NCI-H446 treated with DMSO at 0.1 percent for 48 hours (cell line): Measurements from ENCODE around the gene DAAM2.

Experiments
- DNase-seq: peaks from one replicate; lab custom pipeline; 2025; lab: John Stamatoyannopoulos, UW

The DAAM2 gene

DNA sequence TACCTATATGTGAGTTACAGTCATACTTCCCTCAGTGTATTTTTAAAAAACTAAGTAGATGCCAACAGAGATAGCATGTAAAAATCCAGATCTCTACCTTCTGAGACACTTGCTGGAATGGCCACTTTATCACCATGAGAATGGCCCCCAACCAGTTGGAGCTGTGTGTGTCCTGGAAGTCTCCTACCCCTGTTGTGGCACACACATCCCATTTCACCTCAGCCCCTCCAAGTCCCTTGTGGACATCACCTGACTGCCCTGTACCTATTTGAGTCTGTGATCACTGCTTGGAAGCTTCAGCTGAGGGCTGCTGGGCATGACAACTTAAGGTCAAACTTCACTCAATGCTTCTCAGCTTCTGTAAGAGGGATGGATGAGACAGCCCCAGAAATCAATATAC is 118.0 kb downstream of the DAAM2 start:
- DNase-seq = no peak

DNA sequence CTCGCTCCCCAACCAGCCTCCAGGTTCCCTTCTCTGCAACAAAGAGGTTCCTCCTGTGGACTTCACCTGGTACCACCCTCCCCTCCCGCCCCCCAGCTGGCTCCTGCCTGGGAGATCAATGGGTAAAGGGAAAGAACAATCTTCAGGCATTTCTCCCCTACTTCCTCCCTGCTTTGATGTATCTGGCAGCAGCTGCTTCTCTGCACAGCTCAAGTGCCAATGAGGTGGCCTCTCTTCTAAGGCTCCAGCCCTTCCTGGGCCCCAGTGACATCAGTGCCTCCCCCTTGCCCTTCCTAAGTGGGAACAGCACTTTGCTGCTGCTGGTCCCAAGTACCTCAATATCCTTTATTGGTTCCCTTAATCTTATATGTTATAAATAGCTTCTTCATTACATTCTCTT is 118.6 kb downstream of the DAAM2 start:
- no peak for DNase-seq

- no peak for DNase-seq
Observed at GRCh38 chr6:39911513-39912125, 119.4 kb downstream of the DAAM2 start.

DNA sequence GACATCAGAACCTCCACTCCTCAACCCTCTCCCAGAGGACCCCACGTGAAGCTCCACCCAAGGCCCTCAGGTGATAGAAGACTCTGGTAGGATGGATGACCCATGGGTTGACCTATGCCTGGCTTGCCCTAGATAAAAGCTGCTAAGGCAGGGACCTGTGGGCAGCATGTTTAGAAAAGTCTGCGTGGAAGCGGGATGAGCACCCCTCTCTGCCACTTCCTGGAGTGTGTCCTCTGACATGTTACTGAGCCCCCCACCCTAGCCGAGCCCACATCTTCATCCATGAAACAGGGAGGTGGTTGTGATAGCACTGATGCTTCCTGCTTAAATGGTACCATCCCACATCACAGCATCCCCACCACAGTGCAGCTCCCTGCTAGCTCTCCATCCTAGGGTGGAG is 120.3 kb downstream of the DAAM2 start:
- DNase-seq = no peak

DNA sequence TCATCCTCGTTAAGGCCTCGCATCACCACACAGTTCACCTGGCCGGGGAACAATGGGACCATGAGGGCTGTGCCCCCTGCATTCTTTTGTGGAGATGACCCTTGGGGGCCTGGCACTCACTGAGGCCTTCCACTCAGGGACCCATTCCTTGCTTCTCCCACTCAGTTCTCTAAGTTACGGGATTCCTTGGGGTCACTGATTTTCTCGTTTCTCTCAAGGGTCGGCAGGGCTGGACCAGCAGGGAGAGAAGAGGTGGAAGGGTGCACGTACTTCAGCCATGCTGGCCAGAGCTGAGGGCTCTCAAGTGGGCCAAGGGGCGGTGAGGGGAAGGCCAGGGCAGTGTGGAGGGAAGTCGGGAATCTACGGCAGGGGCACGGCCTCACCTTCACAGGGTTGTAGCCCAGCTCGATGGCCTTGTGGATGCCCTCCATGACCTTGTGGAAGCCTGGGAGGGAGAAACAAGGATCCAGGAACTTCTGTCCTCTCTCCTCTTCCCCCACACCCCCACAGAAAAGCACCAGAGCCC is 121.3 kb downstream of the DAAM2 start:
- no peak for DNase-seq

GRCh38 chr6:39914239-39914638 is 122.1 kb downstream of the DAAM2 start:
- no peak for DNase-seq

DNA sequence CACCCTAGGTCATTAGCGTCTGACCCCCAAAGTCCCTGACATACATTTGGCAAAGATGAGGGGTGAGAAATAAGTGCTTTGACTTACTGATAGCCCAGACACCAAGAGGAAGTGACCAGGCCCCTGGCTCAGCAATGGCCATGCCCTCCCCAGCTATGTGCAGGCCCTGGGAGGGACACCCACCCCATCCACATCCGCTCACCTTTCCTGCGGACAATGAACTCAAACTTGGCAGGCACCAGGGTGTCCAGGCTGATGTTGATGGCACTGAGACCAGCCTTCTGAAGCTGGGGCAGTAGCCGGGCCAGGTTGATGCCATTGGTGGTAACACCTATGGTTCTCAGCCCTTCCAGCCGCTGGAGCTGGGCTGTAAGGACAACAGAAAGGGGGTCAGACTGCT is 123.7 kb downstream of the DAAM2 start:
- no peak for DNase-seq

- no peak for DNase-seq
Observed at GRCh38 chr6:39917329-39917728, 125.2 kb downstream of the DAAM2 start.

DNA sequence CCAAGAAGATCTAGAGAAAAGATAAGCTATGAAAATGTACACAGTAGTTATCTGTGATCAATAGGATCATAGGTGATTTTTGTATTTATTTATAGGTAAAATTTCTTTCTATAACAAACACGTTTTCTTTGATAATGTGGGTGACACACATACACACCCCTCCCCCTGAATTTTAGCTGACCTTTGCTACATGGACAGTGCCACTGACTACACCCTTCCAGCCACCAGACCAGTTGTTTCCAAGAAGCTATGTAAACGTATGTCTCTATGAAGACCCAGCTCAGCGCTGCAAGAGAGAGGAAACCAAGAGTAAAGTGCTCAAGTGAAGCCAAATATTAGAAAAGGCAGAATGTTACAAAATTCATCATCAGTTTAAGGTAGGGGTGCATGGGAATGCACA is 125.8 kb downstream of the DAAM2 start:
- DNase-seq = no peak

DNA sequence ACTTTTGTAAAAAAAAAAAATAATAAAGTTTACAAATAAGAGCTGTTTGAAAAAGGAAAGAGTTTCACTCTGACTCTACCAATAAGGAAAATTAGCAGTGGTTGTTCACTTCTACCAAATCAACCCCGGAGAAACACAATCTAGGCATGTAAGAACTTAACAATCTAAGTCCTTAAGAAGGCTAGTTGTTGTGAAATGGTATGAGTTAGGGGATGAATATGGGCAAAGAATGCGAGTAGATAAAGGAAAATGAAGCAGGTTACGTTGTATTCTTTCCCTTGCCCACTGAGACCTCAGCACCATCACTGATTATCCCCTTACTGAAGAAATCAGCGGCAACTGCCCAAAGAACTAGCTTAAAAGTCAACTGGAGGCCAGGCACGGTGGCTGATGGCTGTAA is 126.7 kb downstream of the DAAM2 start:
- no peak for DNase-seq

GRCh38 chr6:39920157-39920556 is 128.0 kb downstream of the DAAM2 start:
- no peak for DNase-seq

DNA sequence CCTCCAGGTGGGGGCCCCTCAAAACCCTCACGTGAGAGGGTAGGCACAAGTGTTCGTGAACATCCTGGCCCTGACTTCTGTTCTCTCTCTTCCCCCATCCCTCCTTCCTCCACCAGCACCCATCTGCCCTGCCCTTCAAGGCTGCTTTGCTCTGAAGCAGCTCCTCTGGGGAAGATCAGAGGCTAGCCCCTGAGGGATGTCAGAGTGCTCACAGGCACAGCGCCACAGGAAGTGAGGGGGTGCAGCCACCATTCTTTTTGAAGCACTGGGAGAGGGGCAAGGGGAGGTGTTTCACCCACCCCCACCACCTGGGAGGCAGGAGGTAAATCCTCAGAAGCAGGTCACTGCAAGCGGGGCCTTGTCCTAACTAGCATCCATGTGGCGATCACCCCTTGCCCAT is 130.6 kb downstream of the DAAM2 start:
- no peak for DNase-seq

DNA sequence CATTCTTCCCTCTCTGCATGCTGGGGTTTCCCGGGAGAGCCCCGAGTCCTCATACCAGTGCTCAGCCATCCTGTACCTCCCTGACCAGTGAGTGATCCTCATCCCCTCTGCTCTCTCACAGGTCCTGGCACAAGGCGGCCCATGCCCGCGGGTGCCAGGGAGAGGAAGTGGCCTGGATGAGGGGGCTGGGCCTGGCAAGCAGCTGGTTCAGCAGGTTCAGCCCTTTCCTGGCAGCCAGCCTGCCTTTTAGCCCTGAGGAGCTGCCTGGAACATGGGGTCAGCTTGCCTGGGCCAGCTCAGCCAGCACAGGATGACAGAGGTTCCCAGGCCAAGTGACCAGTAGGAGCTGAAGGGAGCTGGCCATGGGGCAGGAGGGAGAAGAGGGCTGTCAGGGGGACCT is 131.2 kb downstream of the DAAM2 start:
- no peak for DNase-seq

- DNase-seq = no peak
Observed at GRCh38 chr6:39923861-39924260, 131.7 kb downstream of the DAAM2 start.

GRCh38 chr6:39924283-39924682 is 132.1 kb downstream of the DAAM2 start:
- DNase-seq = peak; percentile 11

DNA sequence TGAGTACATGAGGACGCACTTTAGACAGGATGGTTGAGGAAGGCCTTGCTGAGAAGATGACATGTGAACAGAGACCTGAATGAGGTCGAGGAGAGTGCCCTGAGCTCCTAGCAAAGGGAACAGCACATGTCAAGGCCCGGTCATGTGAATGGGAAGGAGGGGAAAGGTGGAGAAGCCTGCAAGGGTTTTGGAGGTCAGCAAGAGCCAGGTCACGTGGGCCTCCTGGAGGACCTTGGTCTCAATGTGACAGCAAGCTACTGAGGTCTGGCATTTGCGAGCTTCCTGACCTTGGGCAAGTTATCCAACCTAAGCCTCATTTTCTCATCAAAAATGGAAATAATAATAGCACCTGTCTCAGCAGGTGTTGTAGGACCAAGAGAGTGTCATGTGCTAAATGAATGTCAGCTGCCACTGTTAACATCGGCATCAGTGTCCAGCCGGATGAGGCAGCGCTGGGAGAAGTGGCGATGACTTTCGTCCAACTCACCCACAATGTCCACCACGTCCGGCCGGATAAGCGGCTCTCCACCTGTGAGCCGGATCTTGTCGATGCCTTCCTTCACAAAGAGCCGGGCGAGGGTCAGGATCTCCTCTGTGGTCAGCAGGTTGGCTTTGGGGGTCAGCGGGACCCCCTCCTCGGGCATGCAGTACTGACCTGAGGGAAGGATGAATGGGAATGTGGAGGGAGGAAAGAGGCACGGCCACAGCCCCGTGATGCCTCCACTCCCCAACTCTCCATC is 133.2 kb downstream of the DAAM2 start:
- DNase-seq = no peak

- DNase-seq = no peak
Observed at GRCh38 chr6:39925931-39926290, 133.7 kb downstream of the DAAM2 start.

GRCh38 chr6:39926668-39927067 is 134.5 kb downstream of the DAAM2 start:
- DNase-seq = no peak

DNA sequence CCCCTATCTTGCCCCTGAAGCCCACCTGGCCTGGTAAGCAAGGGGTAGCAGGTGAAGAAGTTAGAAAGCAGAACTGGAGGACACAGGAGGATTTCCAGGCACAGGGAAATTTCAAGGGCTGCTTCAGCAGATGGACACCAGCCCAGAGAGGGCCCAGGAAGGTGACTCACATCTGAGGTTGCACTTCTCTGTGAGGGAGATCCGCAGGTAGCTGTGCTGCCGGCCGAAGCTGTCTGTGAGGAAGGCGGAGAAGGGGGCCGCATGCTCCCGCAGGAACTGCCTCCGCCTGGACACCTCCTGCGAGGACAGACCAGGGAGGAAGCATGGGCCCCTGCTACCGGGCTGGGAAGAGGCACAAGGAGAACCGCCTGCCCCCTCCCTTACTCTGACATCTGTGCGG is 135.0 kb downstream of the DAAM2 start:
- no peak for DNase-seq

- DNase-seq = no peak
Observed at GRCh38 chr6:39929039-39929732, 137.0 kb downstream of the DAAM2 start.

GRCh38 chr6:39929733-39930461 is 137.7 kb downstream of the DAAM2 start:
- no peak for DNase-seq

DNA sequence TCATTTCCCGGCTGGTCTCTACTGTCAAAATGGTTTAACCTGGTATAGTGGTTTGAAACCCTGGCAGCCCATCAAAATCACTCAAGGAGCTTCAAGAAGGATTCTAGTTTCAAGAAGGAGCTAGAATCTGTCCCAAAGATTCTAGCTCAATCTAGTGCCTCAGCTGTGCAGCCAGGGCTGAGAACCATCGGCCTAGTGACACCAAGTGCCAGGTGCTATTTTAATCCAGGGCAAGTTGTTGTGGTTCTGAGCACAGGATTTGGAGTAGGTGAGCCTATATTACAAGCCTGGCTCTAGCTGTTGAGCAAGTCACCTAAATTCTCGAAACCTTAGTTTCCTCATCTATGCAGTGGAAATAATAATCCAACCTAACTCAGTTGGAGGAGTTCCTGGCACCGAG is 138.4 kb downstream of the DAAM2 start:
- no peak for DNase-seq

GRCh38 chr6:39931607-39932006 is 139.4 kb downstream of the DAAM2 start:
- no peak for DNase-seq
